SK-N-SH (cell line): Measurements from ENCODE around the gene RASAL3. TPM values are rescaled to one million over a fixed set of nuclear protein-coding genes. Genes with fewer than 3 reads are reported as not detected.

ENCODE experiments used
- CTCF ChIA-PET: fragments of 300-600, 350-600 bp; formaldehyde crosslinking; extraction: SDS; loops from one replicate; lab custom pipeline; 2021; lab: Yijun Ruan, JAX
- POLR2A ChIA-PET: fragments of 350-600 bp; sonication (Branson Sonifier 250); formaldehyde crosslinking; extraction: SDS; loops from one replicate; lab custom pipeline; 2020; ENCODE audit warnings: antibody characterized with exemption, inconsistent platforms; lab: Yijun Ruan, JAX
- DNase-seq: peaks from one replicate; pipeline ENCODE4 v3.0.0; 2012
- H2AFZ ChIP-seq: fragments of 200-600 bp; sonication (generic); 2 replicates; pipeline ENCODE4 v1.8.1; 2016; ENCODE audit warnings: antibody characterized with exemption, mild to moderate bottlenecking, low read depth
- H3F3A ChIP-seq: fragments of 200-600 bp; sonication (generic); replicated peaks from 2 replicates; pipeline ENCODE3; 2016; ENCODE audit warnings: antibody characterized with exemption, mild to moderate bottlenecking; ENCODE audit not compliant: insufficient read depth
- H3K27ac ChIP-seq, 2 experiments: fragments of 200-500 bp in 1 of 2; fragments of 200-600 bp in 1 of 2; sonication (Bioruptor generic) in 1 of 2; sonication (generic), shearing (Covaris generic) in 1 of 2; 2 replicates each; pipeline versions ENCODE4 v1.5.1 to v1.6.1; 2014 to 2016; ENCODE audit warnings: low read depth in 2 of 2, inconsistent platforms in 1 of 2, low read length in 1 of 2, mild to moderate bottlenecking in 1 of 2, mixed read lengths in 1 of 2
- H3K27me3 ChIP-seq: fragments of 200-600 bp; sonication (generic), shearing (Covaris generic); 2 replicates; pipeline ENCODE4 v1.6.1; 2016; ENCODE audit warnings: mixed run types; ENCODE audit not compliant: insufficient read depth
- H3K36me3 ChIP-seq, 2 experiments: fragments of 200-500 bp in 1 of 2; fragments of 200-600 bp in 1 of 2; sonication (Bioruptor generic) in 1 of 2; sonication (generic) in 1 of 2; replicated peaks in 1 of 2; 2 replicates each; pipeline versions ENCODE3 to v1.5.1; 2014 to 2016; ENCODE audit warnings: low read length in 1 of 2, mild to moderate bottlenecking in 1 of 2; ENCODE audit not compliant: insufficient read depth in 2 of 2, control insufficient read depth in 1 of 2
- H3K4me1 ChIP-seq, 2 experiments: fragments of 200-500 bp in 1 of 2; fragments of 200-600 bp in 1 of 2; sonication (Bioruptor generic) in 1 of 2; sonication (generic), shearing (Covaris generic) in 1 of 2; 2 replicates each; pipeline versions ENCODE4 v1.5.1 to v1.6.1; 2014 to 2016; ENCODE audit warnings: low read depth in 1 of 2, low read length in 1 of 2, mixed run types in 1 of 2; ENCODE audit not compliant: insufficient read depth in 2 of 2, control insufficient read depth in 1 of 2
- H3K4me2 ChIP-seq: fragments of 200-600 bp; sonication (generic), shearing (Covaris generic); 2 replicates; pipeline ENCODE4 v1.6.1; 2017; ENCODE audit warnings: mixed run types
- H3K4me3 ChIP-seq, 2 experiments: fragments of 200-500 bp in 1 of 2; fragments of 200-600 bp in 1 of 2; sonication (Bioruptor generic) in 1 of 2; sonication (generic), shearing (Covaris generic) in 1 of 2; 2 replicates each; pipeline versions ENCODE4 v1.5.1 to v1.8.1; 2014 to 2016; ENCODE audit warnings: low read depth in 2 of 2, inconsistent platforms in 1 of 2, low read length in 1 of 2, mild to moderate bottlenecking in 1 of 2, mixed read lengths in 1 of 2, moderate library complexity in 1 of 2
- H3K79me2 ChIP-seq: fragments of 200-600 bp; sonication (generic); 2 replicates; pipeline ENCODE4 v1.8.1; 2017; ENCODE audit warnings: mild to moderate bottlenecking; ENCODE audit not compliant: insufficient read depth
- H3K9ac ChIP-seq: fragments of 200-600 bp; sonication (generic); 2 replicates; pipeline ENCODE4 v1.6.1; 2017; ENCODE audit warnings: mixed run types
- H3K9me2 ChIP-seq: fragments of 200-600 bp; sonication (generic); 2 replicates; pipeline ENCODE4 v1.6.1; 2017; ENCODE audit warnings: mixed run types
- H3K9me3 ChIP-seq: fragments of 200-600 bp; sonication (generic); 2 replicates; pipeline ENCODE4 v1.6.1; 2017; ENCODE audit warnings: mixed run types, mild to moderate bottlenecking, moderate library complexity
- H4K20me1 ChIP-seq: fragments of 200-600 bp; sonication (generic); 2 replicates; pipeline ENCODE4 v1.6.1; 2017; ENCODE audit warnings: mild to moderate bottlenecking, mixed run types; ENCODE audit not compliant: insufficient read depth
- CTCF ChIP-seq: fragments of 200-600 bp; sonication (generic); IDR thresholded peaks from 2 replicates; pipeline ENCODE4 v1.6.1; 2017; ENCODE audit warnings: antibody characterized with exemption, mild to moderate bottlenecking, moderate library complexity
- ELF1 ChIP-seq: IDR thresholded peaks from 2 replicates; pipeline ENCODE4 v1.4.0; 2012
- EZH2phosphoT487 ChIP-seq: fragments of 200-600 bp; sonication (generic); IDR thresholded peaks from 2 replicates; pipeline ENCODE4 v1.6.1; 2017; ENCODE audit warnings: low read depth, mixed run types, mild to moderate bottlenecking, antibody characterized with exemption, moderate library complexity, borderline replicate concordance
- FOSL2 ChIP-seq: IDR thresholded peaks from 2 replicates; pipeline ENCODE4 v1.4.0; 2012; ENCODE audit warnings: low read depth, mild to moderate bottlenecking, moderate library complexity, borderline replicate concordance
- FOXJ3 ChIP-seq: sonication (generic); formaldehyde crosslinking; IDR thresholded peaks from 2 replicates; pipeline ENCODE4 v1.5.1; 2020; ENCODE audit warnings: mild to moderate bottlenecking, missing genetic modification reagents
- GABPA ChIP-seq: IDR thresholded peaks from 2 replicates; pipeline ENCODE4 v1.4.0; 2012; ENCODE audit warnings: low read depth, mild to moderate bottlenecking
- GATA2 ChIP-seq: sonication (generic); formaldehyde crosslinking; IDR thresholded peaks from 2 replicates; pipeline ENCODE4 v1.5.0; 2020; ENCODE audit warnings: mild to moderate bottlenecking, missing genetic modification reagents
- IRF3 ChIP-seq: fragments of 150-350 bp; IDR thresholded peaks from 2 replicates; pipeline ENCODE4 v1.6.1; 2016; ENCODE audit warnings: mild to moderate bottlenecking, low read depth, low read length
- MAX ChIP-seq: IDR thresholded peaks from 2 replicates; pipeline ENCODE4 v1.4.0; 2012; ENCODE audit warnings: low read depth
- MEF2A ChIP-seq: IDR thresholded peaks from 2 replicates; pipeline ENCODE4 v1.4.0; 2012; ENCODE audit warnings: low read depth, borderline replicate concordance
- NFIC ChIP-seq: IDR thresholded peaks from 2 replicates; pipeline ENCODE4 v1.4.0; 2012; ENCODE audit warnings: borderline replicate concordance
- NRF1 ChIP-seq: IDR thresholded peaks from 2 replicates; pipeline ENCODE4 v1.6.1; 2012; ENCODE audit warnings: low read depth, mild to moderate bottlenecking, low read length
- RAD21 ChIP-seq: IDR thresholded peaks from 2 replicates; pipeline ENCODE4 v1.6.1; 2012; ENCODE audit warnings: mild to moderate bottlenecking, low read length
- REST ChIP-seq: IDR thresholded peaks from 2 replicates; pipeline ENCODE4 v1.6.1; 2012; ENCODE audit warnings: mild to moderate bottlenecking, low read depth, low read length, moderate library complexity
- RXRA ChIP-seq: IDR thresholded peaks from 2 replicates; pipeline ENCODE4 v1.4.0; 2012; ENCODE audit warnings: low read depth, mild to moderate bottlenecking, borderline replicate concordance
- USF1 ChIP-seq: IDR thresholded peaks from 2 replicates; pipeline ENCODE4 v1.4.0; 2012; ENCODE audit warnings: low read depth, borderline replicate concordance
- YY1 ChIP-seq: IDR thresholded peaks from 2 replicates; pipeline ENCODE4 v1.4.0; 2012; ENCODE audit warnings: low read depth, mild to moderate bottlenecking
- WGBS: methylation state at CpG from one replicate; pipeline ENCODE4 v1.1.6; 2017; ENCODE audit warnings: low lambda C conversion rate; 5-methylcytosine and 5-hydroxymethylcytosine counted together
- polyA plus RNA-seq, 3 experiments: library from polyadenylated mRNA; depleted of rRNA; stranded (reverse); fragments of >200 nt; gene quantifications; 2 replicates each; pipeline ENCODE4 v1.2.3, GENCODE V29; 2012

RASAL3 gene
- polyA plus RNA-seq, 1 of the 3 experiments (the other 2 are of a cell fraction), result 0.02 TPM

- TF ChIP-seq USF1, result no peak
- no peak for TF ChIP-seq GATA2
- TF ChIP-seq MEF2A, result no peak
- no peak for TF ChIP-seq EZH2phosphoT487
- no peak for TF ChIP-seq RXRA
- TF ChIP-seq GABPA, result no peak
- no peak for TF ChIP-seq RAD21
- TF ChIP-seq FOXJ3 (CRISPR knock-in tag), result no peak
- TF ChIP-seq ELF1, result no peak
Observed at GRCh38 chr19:15450528-15450890, 13.8 kb downstream of the RASAL3 start (continued).

GRCh38 chr19:15449620-15450527 lies 14.5 kb downstream of the RASAL3 start, which contains the start of gene WIZ:
TSS of gene WIZ (minus strand) at chr19:15449956. CDS start at chr19:15448307, 1,649 bp downstream.
- Histone ChIP-seq H3K9ac (peak within 1 kb of the TSS; percentile 59), H3K9me2 (no peaks in the 10 kb centered on the region), H3K27me3 (no peaks in the 10 kb centered on the region), H3K79me2 (no peaks in the 10 kb centered on the region), H3F3A (peaks cover 22% of the 10 kb centered on the region), H3K27ac (peak within 1 kb of the TSS in 1 of 2 experiments; percentile 58; a peak in 1 of 4 replicates), H3K9me3 (no peaks in the 10 kb centered on the region), H4K20me1 (no peaks in the 10 kb centered on the region), H3K4me3 (peak within 1 kb of the TSS; percentile 67 to 72), H3K4me2 (peak within 1 kb of the TSS; percentile 92), H3K4me1 (peaks cover 0 to 24% of the 10 kb centered on the region in 2 experiments; a peak in 2 of 4 replicates), H3K36me3 (no peaks in the 10 kb centered on the region), H2AFZ (peak within 1 kb of the TSS; percentile 81)
- ChIA-PET CTCF (interaction anchor here (0.6 kb wide), 1 partner anchor 615 kb away, joined by 3 read pairs; no protein-coding TSS in a partner anchor), POLR2A (interaction anchor here (0.9 kb wide), 1 partner anchor 70 kb away, joined by 3 read pairs; the partner anchor contains the start of gene AKAP8)
- WGBS, result 0% methylated on average over 6 of the region's 77 CpGs
- TF ChIP-seq CTCF (no peak), NFIC (0 out of 2 replicates have a peak, but pooled peaks have one; percentile 7), MAX (peak; percentile 42; the same call in 1 of the 2 replicates), YY1 (peak; percentile 92), NRF1 (no peak), IRF3 (no peak), FOSL2 (no peak), REST (no peak)
- peak; percentile 97 for DNase-seq
